Stomach (tissue), 9 donors: ENCODE measurements around the gene STRN. TPM values are rescaled to one million over a fixed set of nuclear protein-coding genes. Genes with fewer than 3 reads are reported as not detected.
A peak's percentile ranks its signal among the peaks of the same experiment; 100 is the strongest.

ENCODE experiments used
- DNase-seq, 2 donors: peaks; one replicate each; pipeline versions ENCODE4 v3.0.0 to v3.0.0-alpha.2; 2013 to 2019
- H3K27ac ChIP-seq, 5 donors: fragments of 200-600 bp in 4 of 5; sonication (generic) in 4 of 5; one replicate each; pipeline ENCODE4 v1.5.1; 2013 to 2019; ENCODE audit warnings: mild to moderate bottlenecking in 1 of 5, moderate library complexity in 1 of 5
- H3K27me3 ChIP-seq, 3 donors: fragments of 200-600 bp; sonication (generic); one replicate each; pipeline ENCODE4 v1.5.1; 2017 to 2019; ENCODE audit warnings: mixed run types in 1 of 3
- H3K36me3 ChIP-seq, 4 donors: fragments of 200-600 bp; sonication (generic); 1 replicate in 3 of 4; 2 replicates in 1 of 4; pipeline ENCODE4 v1.5.1; 2016 to 2019
- H3K4me1 ChIP-seq, 4 donors: fragments of 200-600 bp; sonication (generic); one replicate each; pipeline ENCODE4 v1.5.1; 2016 to 2019
- H3K4me3 ChIP-seq, 4 donors: fragments of 200-600 bp; sonication (generic) in 3 of 4; one replicate each; pipeline ENCODE4 v1.5.1; 2016 to 2019; ENCODE audit warnings: mild to moderate bottlenecking in 1 of 4
- H3K9me3 ChIP-seq, 4 donors: fragments of 200-600 bp; sonication (generic); one replicate each; pipeline ENCODE4 v1.5.1; 2016 to 2019
- CTCF ChIP-seq, 7 experiments: fragments of 450-650 bp in 4 of 7; fragments of 200-600 bp in 3 of 7; sonication (generic) in 3 of 7; IDR thresholded peaks; one replicate each; pipeline ENCODE4 v1.5.1; 2016 to 2019; ENCODE audit warnings: antibody characterized with exemption in 7 of 7, control low read depth in 2 of 7, mild to moderate bottlenecking in 1 of 7
- EP300 ChIP-seq: sonication (generic); formaldehyde crosslinking; IDR thresholded peaks from one replicate; pipeline ENCODE4 v1.6.1; 2017; ENCODE audit warnings: antibody characterized with exemption
- POLR2A ChIP-seq, 4 donors: fragments of 450-650 bp; IDR thresholded peaks; one replicate each; pipeline ENCODE4 v1.6.1; 2016; ENCODE audit warnings: antibody characterized with exemption in 4 of 4, control low read depth in 2 of 4, mild to moderate bottlenecking in 1 of 4, moderate library complexity in 1 of 4
- POLR2AphosphoS5 ChIP-seq, 3 donors: sonication (generic); formaldehyde crosslinking; IDR thresholded peaks; one replicate each; pipeline ENCODE4 v1.6.1; 2016; ENCODE audit warnings: antibody characterized with exemption in 3 of 3
- WGBS, 5 donors: extraction: QIAGEN DNeasy Blood & Tissue Kit in 3 of 5; methylation state at CpG; one replicate each; pipeline versions ENCODE4 v1.1.5 to v1.1.7; 2013 to 2018; 5-methylcytosine and 5-hydroxymethylcytosine counted together
- intact Hi-C: fragments of 100-400 bp; cut with DNase I; formaldehyde crosslinking; loops from one replicate; pipeline ENCODE4 v1.15.1; 2023; ENCODE audit warnings: low total_unique reads
- polyA plus RNA-seq, 3 donors: library from polyadenylated mRNA; stranded (reverse); fragments of 200-250 nt; gene quantifications; one replicate each; pipeline ENCODE4 v1.2.3, GENCODE V29; 2013
- total RNA-seq, 5 donors: library from RNA; depleted of rRNA; stranded (reverse); fragments of >200 nt; gene quantifications; one replicate each; pipeline versions ENCODE4 v1.1.0 to v1.2.3, GENCODE V29; 2014 to 2016
- donor health status: healthy with polysubstance abuse.
- donor health status: Bipolar disorder and iron deficiency.
- donor health status: healthy.

The STRN gene
- total and polyA plus RNA-seq, 8 donors, result 3.5 to 34.9 (median 10.7) TPM

- peak in 1 of 2 donors; percentile 12 for DNase-seq
- no peak overlapping the region for H3K27ac ChIP-seq
- TF ChIP-seq POLR2A (IDR thresholded peaks at IDR 0.05), result no peak
- no peak for TF ChIP-seq CTCF (IDR thresholded peaks at IDR 0.05)
- TF ChIP-seq EP300, result no peak
- TF ChIP-seq POLR2AphosphoS5 (IDR thresholded peaks at IDR 0.05), result no peak
- H3K36me3 ChIP-seq, result no peaks in the 10 kb centered on the region
- H3K4me1 ChIP-seq, result peaks cover 11 to 56% (median 30%) of the 10 kb centered on the region in 4 donors
- H3K4me3 ChIP-seq, result no peak overlapping the region
- H3K9me3 ChIP-seq, result no peaks in the 10 kb centered on the region
- intact Hi-C loops, result no loop called here
- no peaks in the 10 kb centered on the region for H3K27me3 ChIP-seq
- 81 to 95% (median 90%) methylated on average over 4 of the region's 4 CpGs for WGBS, 5 donors
Observed at GRCh38 chr2:36963106-36963505, 3.2 kb downstream of the STRN start.

GRCh38 chr2:36960773-36961172 is 5.6 kb downstream of the STRN start:
- Histone ChIP-seq H3K9me3 (no peaks in the 10 kb centered on the region), H3K4me1 (peaks cover 11 to 55% (median 21%) of the 10 kb centered on the region in 4 donors), H3K27me3 (no peaks in the 10 kb centered on the region), H3K27ac (no peak overlapping the region), H3K36me3 (no peaks in the 10 kb centered on the region), H3K4me3 (no peak overlapping the region)
- DNase-seq, result no peak
- intact Hi-C loops, result no loop called here
- TF ChIP-seq CTCF (IDR thresholded peaks at IDR 0.05) (no peak), EP300 (no peak), POLR2AphosphoS5 (IDR thresholded peaks at IDR 0.05) (no peak), POLR2A (IDR thresholded peaks at IDR 0.05) (no peak)
- 87 to 97% (median 94%) methylated on average over 5 of the region's 5 CpGs for WGBS, 5 donors

- 86 to 96% (median 91%) methylated on average over 2 of the region's 2 CpGs for WGBS, 5 donors
- no peak for TF ChIP-seq EP300
- no peak for TF ChIP-seq CTCF (IDR thresholded peaks at IDR 0.05)
- TF ChIP-seq POLR2AphosphoS5 (IDR thresholded peaks at IDR 0.05), result no peak
- TF ChIP-seq POLR2A (IDR thresholded peaks at IDR 0.05), result no peak
- Histone ChIP-seq H3K4me1 (peaks cover 7 to 49% (median 16%) of the 10 kb centered on the region in 4 donors), H3K27ac (no peak overlapping the region), H3K27me3 (no peaks in the 10 kb centered on the region), H3K4me3 (no peak overlapping the region), H3K36me3 (no peaks in the 10 kb centered on the region), H3K9me3 (no peaks in the 10 kb centered on the region)
- no peak for DNase-seq
- intact Hi-C loops, result no loop called here
Observed at GRCh38 chr2:36960005-36960675, 6.2 kb downstream of the STRN start.

GRCh38 chr2:36954977-36955607 is 11.2 kb downstream of the STRN start:
- H3K4me3 ChIP-seq, result no peak overlapping the region
- no peaks in the 10 kb centered on the region for H3K36me3 ChIP-seq
- no peaks in the 10 kb centered on the region for H3K9me3 ChIP-seq
- peaks cover 0 to 33% (median 19%) of the 10 kb centered on the region in 4 donors for H3K4me1 ChIP-seq
- TF ChIP-seq POLR2AphosphoS5 (IDR thresholded peaks at IDR 0.05) (no peak), POLR2A (IDR thresholded peaks at IDR 0.05) (no peak), EP300 (no peak), CTCF (IDR thresholded peaks at IDR 0.05) (no peak)
- no peak for DNase-seq
- WGBS, 5 donors, result 75 to 85% (median 78%) methylated on average over 6 of the region's 6 CpGs
- no peaks in the 10 kb centered on the region for H3K27me3 ChIP-seq
- intact Hi-C loops, result no loop called here
- H3K27ac ChIP-seq, result no peak overlapping the region
